Left ventricle myocardium inferior (tissue), 1 donor: ENCODE results near the gene APEH. TPM values are rescaled to one million over a fixed set of nuclear protein-coding genes. Genes with fewer than 3 reads are reported as not detected.

Experiments used
- DNase-seq: peaks from one replicate; pipeline ENCODE4 v3.0.0-alpha.2; 2020
- H3K27ac ChIP-seq: fragments of 200-600 bp; replicated peaks from 2 replicates; pipeline ENCODE4 v1.8.0; 2021
- H3K27me3 ChIP-seq: fragments of 200-600 bp; 2 replicates; pipeline ENCODE4 v1.8.0; 2021; ENCODE audit warnings: low read depth
- H3K36me3 ChIP-seq: fragments of 200-600 bp; 2 replicates; pipeline ENCODE4 v1.8.0; 2021
- H3K4me1 ChIP-seq: fragments of 200-600 bp; 2 replicates; pipeline ENCODE4 v1.8.0; 2021
- H3K4me3 ChIP-seq: fragments of 200-600 bp; 2 replicates; pipeline ENCODE4 v1.8.0; 2021; ENCODE audit warnings: mild to moderate bottlenecking, moderate library complexity
- H3K9me3 ChIP-seq: fragments of 200-600 bp; replicated peaks from 2 replicates; pipeline ENCODE4 v1.8.0; 2021
- intact Hi-C: fragments of 100-400 bp; cut with micrococcal nuclease; formaldehyde crosslinking; loops from one replicate; pipeline ENCODE4 v1.11.0; 2022
- total RNA-seq: library from RNA; stranded (reverse); fragmentation: NEBNext Ultra II Directional; extraction: Animal tissue kit (Norgen Biotek cat#: 25700); gene quantifications from one replicate; pipeline ENCODE4 v1.2.1, GENCODE V29; 2021
- TF ChIP-seq, protein P1 (sequence below): fragments of 200-600 bp; IDR thresholded peaks from 2 replicates; pipeline ENCODE4 v1.8.0; 2021; ENCODE audit warnings: antibody characterized with exemption, mild to moderate bottlenecking, borderline replicate concordance
- donor health status: DM: no; HTN: yes; CAD: no; lungs with severe emphysema.

Gene APEH
- total RNA-seq, 1 donor from 2014 or later, result 99.0 TPM

DNA sequence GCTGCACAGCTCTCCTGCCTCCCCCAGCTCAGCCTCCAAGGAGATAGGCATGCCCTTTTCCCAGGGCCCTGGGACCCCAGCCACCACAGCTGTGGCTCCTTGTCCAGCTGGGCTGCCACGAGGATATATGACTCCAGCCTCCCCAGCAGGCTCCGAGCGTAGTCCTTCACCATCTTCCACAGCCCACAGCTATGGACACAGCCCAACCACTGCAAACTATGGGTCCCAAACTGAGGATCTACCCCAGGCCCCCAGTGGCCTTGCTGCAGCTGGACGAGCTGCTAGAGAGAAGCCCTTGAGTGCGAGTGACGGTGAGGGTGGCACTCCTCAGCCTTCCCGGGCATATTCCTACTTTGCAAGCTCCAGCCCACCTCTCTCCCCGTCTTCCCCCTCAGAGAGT is 20.5 kb upstream of the APEH start:
- TF ChIP-seq, protein P1, sequence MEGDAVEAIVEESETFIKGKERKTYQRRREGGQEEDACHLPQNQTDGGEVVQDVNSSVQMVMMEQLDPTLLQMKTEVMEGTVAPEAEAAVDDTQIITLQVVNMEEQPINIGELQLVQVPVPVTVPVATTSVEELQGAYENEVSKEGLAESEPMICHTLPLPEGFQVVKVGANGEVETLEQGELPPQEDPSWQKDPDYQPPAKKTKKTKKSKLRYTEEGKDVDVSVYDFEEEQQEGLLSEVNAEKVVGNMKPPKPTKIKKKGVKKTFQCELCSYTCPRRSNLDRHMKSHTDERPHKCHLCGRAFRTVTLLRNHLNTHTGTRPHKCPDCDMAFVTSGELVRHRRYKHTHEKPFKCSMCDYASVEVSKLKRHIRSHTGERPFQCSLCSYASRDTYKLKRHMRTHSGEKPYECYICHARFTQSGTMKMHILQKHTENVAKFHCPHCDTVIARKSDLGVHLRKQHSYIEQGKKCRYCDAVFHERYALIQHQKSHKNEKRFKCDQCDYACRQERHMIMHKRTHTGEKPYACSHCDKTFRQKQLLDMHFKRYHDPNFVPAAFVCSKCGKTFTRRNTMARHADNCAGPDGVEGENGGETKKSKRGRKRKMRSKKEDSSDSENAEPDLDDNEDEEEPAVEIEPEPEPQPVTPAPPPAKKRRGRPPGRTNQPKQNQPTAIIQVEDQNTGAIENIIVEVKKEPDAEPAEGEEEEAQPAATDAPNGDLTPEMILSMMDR, result no peak
- no peak for DNase-seq
- peaks cover 12% of the 10 kb centered on the region for H3K4me1 ChIP-seq
- H3K27me3 ChIP-seq, result no peaks in the 10 kb centered on the region
- H3K9me3 ChIP-seq, result no peaks in the 10 kb centered on the region
- intact Hi-C loops, result no loop called here
- no peak overlapping the region for H3K4me3 ChIP-seq
- no peaks in the 10 kb centered on the region for H3K36me3 ChIP-seq
- H3K27ac ChIP-seq, result no peak overlapping the region

DNA sequence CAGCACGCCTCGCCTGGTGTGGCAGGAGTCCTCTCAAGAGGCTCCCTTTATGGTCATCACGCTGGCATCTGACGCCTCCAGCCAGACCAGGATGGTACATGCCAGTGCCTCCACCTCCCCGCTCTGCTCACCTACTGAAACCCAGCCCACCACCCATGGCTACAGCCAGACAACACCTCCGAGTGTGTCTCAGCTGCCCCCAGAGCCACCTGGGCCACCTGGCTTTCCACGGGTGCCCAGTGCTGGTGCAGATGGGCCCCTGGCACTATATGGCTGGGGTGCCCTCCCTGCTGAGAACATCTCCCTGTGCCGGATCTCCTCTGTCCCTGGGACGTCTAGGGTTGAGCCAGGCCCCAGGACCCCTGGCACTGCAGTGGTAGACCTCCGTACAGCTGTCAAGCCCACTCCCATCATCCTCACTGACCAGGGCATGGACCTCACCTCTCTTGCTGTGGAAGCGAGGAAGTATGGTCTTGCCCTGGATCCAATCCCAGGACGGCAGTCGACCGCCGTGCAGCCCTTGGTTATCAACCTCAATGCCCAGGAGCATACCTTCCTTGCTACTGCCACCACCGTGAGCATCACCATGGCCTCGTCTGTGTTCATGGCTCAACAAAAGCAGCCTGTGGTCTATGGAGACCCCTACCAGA is 19.9 kb upstream of the APEH start:
- Histone ChIP-seq H3K27me3 (no peaks in the 10 kb centered on the region), H3K4me3 (no peak overlapping the region), H3K36me3 (no peaks in the 10 kb centered on the region), H3K4me1 (peaks cover 5% of the 10 kb centered on the region), H3K27ac (no peak overlapping the region), H3K9me3 (no peaks in the 10 kb centered on the region)
- TF ChIP-seq, protein P1, result no peak
- DNase-seq, result no peak
- intact Hi-C loops, result no loop called here

DNA sequence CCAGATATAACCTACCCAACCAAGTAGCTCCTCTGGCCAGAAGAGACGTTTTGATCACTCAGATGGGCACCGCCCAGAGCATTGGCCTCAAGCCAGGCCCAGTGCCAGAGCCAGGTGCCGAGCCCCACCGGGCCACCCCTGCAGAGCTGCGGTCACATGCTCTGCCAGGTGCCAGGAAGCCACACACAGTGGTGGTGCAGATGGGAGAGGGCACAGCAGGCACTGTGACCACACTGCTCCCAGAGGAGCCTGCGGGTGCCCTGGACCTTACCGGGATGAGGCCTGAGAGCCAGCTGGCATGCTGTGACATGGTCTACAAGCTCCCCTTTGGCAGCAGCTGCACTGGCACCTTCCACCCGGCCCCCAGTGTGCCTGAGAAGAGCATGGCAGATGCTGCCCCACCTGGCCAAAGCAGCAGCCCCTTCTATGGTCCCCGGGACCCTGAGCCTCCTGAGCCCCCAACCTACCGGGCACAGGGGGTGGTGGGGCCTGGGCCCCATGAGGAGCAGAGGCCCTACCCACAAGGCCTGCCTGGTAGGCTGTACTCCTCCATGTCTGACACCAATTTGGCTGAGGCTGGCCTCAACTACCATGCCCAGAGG is 19.1 kb upstream of the APEH start:
- TF ChIP-seq, protein P1, result no peak
- Histone ChIP-seq H3K9me3 (no peaks in the 10 kb centered on the region), H3K36me3 (no peaks in the 10 kb centered on the region), H3K27ac (no peak overlapping the region), H3K4me3 (no peak overlapping the region), H3K4me1 (no peaks in the 10 kb centered on the region), H3K27me3 (no peaks in the 10 kb centered on the region)
- intact Hi-C loops, result no loop called here
- DNase-seq, result no peak

DNA sequence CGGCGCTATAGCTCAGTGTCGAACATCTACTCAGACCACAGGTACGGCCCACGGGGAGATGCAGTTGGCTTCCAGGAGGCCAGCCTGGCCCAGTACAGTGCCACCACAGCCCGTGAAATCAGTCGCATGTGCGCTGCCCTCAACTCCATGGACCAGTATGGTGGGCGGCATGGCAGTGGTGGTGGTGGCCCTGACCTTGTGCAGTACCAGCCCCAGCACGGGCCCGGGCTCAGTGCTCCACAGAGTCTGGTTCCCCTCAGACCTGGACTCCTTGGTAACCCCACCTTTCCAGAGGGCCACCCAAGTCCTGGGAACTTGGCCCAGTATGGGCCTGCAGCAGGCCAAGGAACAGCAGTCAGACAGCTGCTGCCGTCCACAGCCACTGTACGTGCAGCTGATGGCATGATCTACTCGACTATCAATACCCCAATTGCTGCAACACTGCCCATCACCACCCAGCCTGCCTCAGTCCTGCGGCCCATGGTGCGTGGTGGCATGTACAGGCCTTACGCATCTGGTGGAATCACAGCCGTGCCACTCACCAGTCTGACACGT is 18.3 kb upstream of the APEH start:
- Histone ChIP-seq H3K4me1 (no peaks in the 10 kb centered on the region), H3K27me3 (no peaks in the 10 kb centered on the region), H3K9me3 (no peaks in the 10 kb centered on the region), H3K27ac (no peak overlapping the region), H3K36me3 (no peaks in the 10 kb centered on the region), H3K4me3 (no peak overlapping the region)
- TF ChIP-seq, protein P1, result no peak
- intact Hi-C loops, result no loop called here
- no peak for DNase-seq

DNA sequence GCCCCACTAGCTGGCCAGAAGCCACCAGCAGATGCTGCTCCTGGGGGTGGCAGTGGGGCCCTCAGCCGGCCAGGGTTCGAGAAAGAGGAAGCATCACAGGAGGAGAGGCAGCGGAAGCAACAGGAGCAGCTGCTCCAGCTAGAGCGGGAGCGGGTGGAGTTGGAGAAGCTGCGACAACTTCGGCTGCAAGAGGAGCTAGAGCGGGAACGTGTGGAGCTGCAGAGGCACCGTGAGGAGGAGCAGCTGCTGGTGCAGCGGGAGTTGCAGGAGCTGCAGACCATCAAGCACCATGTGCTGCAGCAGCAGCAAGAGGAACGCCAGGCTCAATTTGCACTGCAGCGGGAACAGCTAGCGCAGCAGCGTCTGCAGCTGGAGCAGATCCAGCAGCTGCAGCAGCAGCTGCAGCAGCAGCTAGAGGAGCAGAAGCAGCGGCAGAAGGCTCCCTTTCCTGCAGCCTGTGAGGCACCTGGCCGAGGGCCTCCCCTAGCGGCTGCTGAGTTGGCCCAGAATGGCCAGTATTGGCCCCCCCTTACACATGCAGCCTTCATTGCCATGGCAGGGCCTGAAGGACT is 17.5 kb upstream of the APEH start:
- no peaks in the 10 kb centered on the region for H3K9me3 ChIP-seq
- intact Hi-C loops, result no loop called here
- TF ChIP-seq, protein P1, result no peak
- H3K27me3 ChIP-seq, result no peaks in the 10 kb centered on the region
- H3K4me3 ChIP-seq, result no peak overlapping the region
- no peak overlapping the region for H3K27ac ChIP-seq
- no peaks in the 10 kb centered on the region for H3K4me1 ChIP-seq
- no peak for DNase-seq
- H3K36me3 ChIP-seq, result no peaks in the 10 kb centered on the region
